Naive thymus-derived CD4-positive, alpha-beta T cell (primary cell): ENCODE results near the gene MBD5. TPM values are rescaled to one million over a fixed set of nuclear protein-coding genes. Genes with fewer than 3 reads are reported as not detected.

Experiments
- ATAC-seq: fragments of 150-1000 bp; cut with Tn5 transposase; 2 replicates; pipeline ENCODE4 v1.10.0; 2021; ENCODE audit warnings: mild to moderate bottlenecking, moderate library complexity
- CTCF ChIA-PET: fragments of 350-600 bp; sonication (Branson Sonifier 250); formaldehyde crosslinking; loops from one replicate; lab custom pipeline; 2021; ENCODE audit warnings: antibody characterized with exemption; lab: Charles Lee
- POLR2A ChIA-PET: fragments of 350-600 bp; sonication (Branson Sonifier 250); formaldehyde crosslinking; loops from one replicate; lab custom pipeline; 2021; ENCODE audit warnings: antibody characterized with exemption, inconsistent platforms; lab: Charles Lee
- DNase-seq, 9 donors: peaks; one replicate each; pipeline versions ENCODE4 v3.0.0 to v3.0.0-alpha.2; 2020 to 2022; ENCODE audit warnings: mixed read lengths in 1 of 9
- H3K27ac ChIP-seq: one replicate; pipeline ENCODE4 v1.7.0; 2013; ENCODE audit warnings: mild to moderate bottlenecking, low read depth, low read length, moderate library complexity
- H3K27me3 ChIP-seq, 2 donors: one replicate each; pipeline ENCODE4 v1.7.0; 2013; ENCODE audit warnings: low read length in 2 of 2, mild to moderate bottlenecking in 2 of 2, moderate library complexity in 2 of 2; ENCODE audit not compliant: control insufficient read depth in 2 of 2, insufficient read depth in 2 of 2
- H3K36me3 ChIP-seq, 3 experiments: 1 replicate in 2 of 3; 2 replicates in 1 of 3; pipeline ENCODE4 v1.7.0; 2013; ENCODE audit warnings: low read length in 3 of 3, mild to moderate bottlenecking in 3 of 3, moderate library complexity in 1 of 3; ENCODE audit not compliant: insufficient read depth in 3 of 3, control insufficient read depth in 2 of 3
- H3K4me1 ChIP-seq, 2 donors: one replicate each; pipeline ENCODE4 v1.7.0; 2013; ENCODE audit warnings: low read length in 2 of 2, mild to moderate bottlenecking in 2 of 2, moderate library complexity in 1 of 2; ENCODE audit not compliant: control insufficient read depth in 2 of 2, insufficient read depth in 2 of 2
- H3K4me3 ChIP-seq: 2 replicates; pipeline ENCODE4 v1.7.0; 2013; ENCODE audit warnings: mild to moderate bottlenecking, low read length
- H3K9me3 ChIP-seq, 3 experiments: 1 replicate in 2 of 3; 2 replicates in 1 of 3; pipeline ENCODE4 v1.7.0; 2013; ENCODE audit warnings: low read length in 3 of 3; ENCODE audit not compliant: control insufficient read depth in 2 of 3
- H3K27ac Mint-ChIP-seq, 9 donors: one replicate each; pipeline ENCODE4 v1.8.0; 2020 to 2022; ENCODE audit warnings: mixed read lengths in 9 of 9, mild to moderate bottlenecking in 8 of 9, moderate library complexity in 5 of 9, inconsistent platforms in 2 of 9
- H3K27me3 Mint-ChIP-seq, 5 donors: one replicate each; pipeline ENCODE4 v1.8.0; 2021 to 2022; ENCODE audit warnings: mixed read lengths in 5 of 5, mild to moderate bottlenecking in 1 of 5
- H3K36me3 Mint-ChIP-seq, 5 donors: one replicate each; pipeline ENCODE4 v1.8.0; 2020 to 2022; ENCODE audit warnings: mixed read lengths in 5 of 5, mild to moderate bottlenecking in 3 of 5, inconsistent platforms in 1 of 5
- H3K4me1 Mint-ChIP-seq, 7 donors: one replicate each; pipeline ENCODE4 v1.8.0; 2020 to 2022; ENCODE audit warnings: mixed read lengths in 7 of 7, mild to moderate bottlenecking in 3 of 7, inconsistent platforms in 1 of 7
- H3K4me3 Mint-ChIP-seq, 10 donors: one replicate each; pipeline ENCODE4 v1.8.0; 2020 to 2022; ENCODE audit warnings: mild to moderate bottlenecking in 10 of 10, mixed read lengths in 10 of 10, moderate library complexity in 6 of 10, inconsistent platforms in 2 of 10
- H3K9me3 Mint-ChIP-seq, 11 donors: one replicate each; pipeline ENCODE4 v1.8.0; 2020 to 2022; ENCODE audit warnings: mixed read lengths in 11 of 11, mild to moderate bottlenecking in 4 of 11, inconsistent platforms in 1 of 11, moderate library complexity in 1 of 11
- intact Hi-C, 2 donors: fragments of 100-400 bp; cut with micrococcal nuclease; formaldehyde crosslinking; loops; one replicate each; pipeline ENCODE4 v1.15.1; 2023
- polyA plus RNA-seq, 2 donors: library from polyadenylated mRNA; unstranded; fragments of 300-500 nt; fragmentation: Illumina TruSeq; gene quantifications; one replicate each; pipeline ENCODE4 v1.2.3, GENCODE V29; 2021
- total RNA-seq, 6 experiments: library from RNA in 5 of 6; stranded (reverse) in 5 of 6; gene quantifications; 1 replicate in 5 of 6; 2 replicates in 1 of 6; pipeline ENCODE4 v1.2.3 and lab custom pipeline; 2021 to 2026

MBD5 gene
- total and polyA plus RNA-seq, 7 experiments from 2014 or later = 14.6 to 76.8 (median 58.6) TPM

GRCh38 chr2:148020111-148021058, 506 bp upstream of the MBD5 start, which contains the start of gene ORC4:
ORC4 (minus strand) TSS chr2:148020737; CDS start chr2:147975958, 44,779 bp downstream.
- Mint-ChIP-seq H3K4me1 (peaks cover 27 to 84% (median 70%) of the 10 kb centered on the region in 7 donors), H3K4me3 (peak within 1 kb of the TSS; percentile 92 to 100 (median 98)), H3K27me3 (no peaks in the 10 kb centered on the region), H3K9me3 (peaks cover 0 to 4% (median 0%) of the 10 kb centered on the region in 11 donors), H3K36me3 (peaks cover 0 to 12% (median 0%) of the 10 kb centered on the region in 5 donors), H3K27ac (peak within 1 kb of the TSS; percentile 89 to 99 (median 97))
- CTCF ChIA-PET = interaction anchor here (0.9 to 1.3 kb wide), 2 partner anchors 30 to 489 kb away, joined by 3 to 4 read pairs; no protein-coding TSS in a partner anchor
- intact Hi-C loops = loop anchor here (1.0 to 10.0 kb wide), 16 partner anchors 30 to 1567 kb away; partner anchors contain the start of genes KIF5C (in 2 of the 2) and MMADHC (in 2 of the 2)
- DNase-seq = peak; percentile 70 to 98 (median 97)
- POLR2A ChIA-PET = interaction anchor here (0.6 to 3.7 kb wide), 12 partner anchors 9 to 626 kb away, joined by 3 to 31 read pairs (median 4); no protein-coding TSS in a partner anchor
- no peaks in the 10 kb centered on the region for H3K27me3 ChIP-seq
- H3K9me3 ChIP-seq = no peaks in the 10 kb centered on the region
- H3K27ac ChIP-seq = peak within 1 kb of the TSS; percentile 91
- peaks cover 0 to 10% (median 0%) of the 10 kb centered on the region in 3 experiments for H3K36me3 ChIP-seq
- peak; percentile 94 for ATAC-seq
- peak within 1 kb of the TSS; percentile 89 for H3K4me3 ChIP-seq
- H3K4me1 ChIP-seq = peaks cover 20 to 36% of the 10 kb centered on the region in 2 donors

DNA sequence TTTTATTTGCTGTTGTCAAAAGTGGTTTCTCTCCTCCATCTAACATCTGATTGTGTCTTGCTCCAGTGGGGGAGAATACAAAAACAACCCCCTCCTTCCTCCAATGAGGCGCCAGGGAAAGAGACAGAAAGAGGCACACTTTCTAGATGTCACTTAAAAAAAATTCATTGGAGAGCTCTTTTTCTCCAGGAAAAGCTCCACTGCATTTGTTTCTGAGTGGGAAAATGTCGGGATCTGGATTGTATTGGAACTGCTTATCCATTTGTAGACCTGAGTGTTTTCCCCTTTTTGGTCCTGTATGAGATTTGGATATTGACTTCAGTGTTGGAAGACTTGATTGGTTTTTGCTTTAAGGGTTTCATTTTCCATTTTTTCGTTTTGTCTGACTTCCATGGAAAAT, 995 bp downstream of the MBD5 start:
- Histone ChIP-seq H3K27ac (peak overlapping the region; percentile 91), H3K27me3 (no peaks in the 10 kb centered on the region), H3K4me3 (peak overlapping the region; percentile 89), H3K36me3 (peaks cover 0 to 10% (median 0%) of the 10 kb centered on the region in 3 experiments), H3K9me3 (no peaks in the 10 kb centered on the region), H3K4me1 (peaks cover 20 to 30% of the 10 kb centered on the region in 2 donors)
- ATAC-seq = no peak
- ChIA-PET POLR2A (interaction anchor here (0.8 to 3.7 kb wide), 7 partner anchors 8 to 1001 kb away, joined by 3 to 31 read pairs (median 4); no protein-coding TSS in a partner anchor), CTCF (interaction anchor here (0.6 to 1.0 kb wide), 3 partner anchors 20 to 498 kb away, joined by 3 to 6 read pairs (median 3); no protein-coding TSS in a partner anchor)
- Mint-ChIP-seq H3K4me1 (peaks cover 26 to 81% (median 66%) of the 10 kb centered on the region in 7 donors), H3K27ac (peak overlapping the region; percentile 89 to 99 (median 97)), H3K9me3 (peaks cover 0 to 4% (median 0%) of the 10 kb centered on the region in 11 donors), H3K36me3 (peaks cover 0 to 6% (median 0%) of the 10 kb centered on the region in 5 donors), H3K4me3 (peak overlapping the region; percentile 92 to 100 (median 98)), H3K27me3 (no peaks in the 10 kb centered on the region)
- no peak for DNase-seq
- intact Hi-C loops = loop anchor here (2.0 to 10.0 kb wide), 5 partner anchors 15 to 727 kb away; no protein-coding TSS in a partner anchor

DNA sequence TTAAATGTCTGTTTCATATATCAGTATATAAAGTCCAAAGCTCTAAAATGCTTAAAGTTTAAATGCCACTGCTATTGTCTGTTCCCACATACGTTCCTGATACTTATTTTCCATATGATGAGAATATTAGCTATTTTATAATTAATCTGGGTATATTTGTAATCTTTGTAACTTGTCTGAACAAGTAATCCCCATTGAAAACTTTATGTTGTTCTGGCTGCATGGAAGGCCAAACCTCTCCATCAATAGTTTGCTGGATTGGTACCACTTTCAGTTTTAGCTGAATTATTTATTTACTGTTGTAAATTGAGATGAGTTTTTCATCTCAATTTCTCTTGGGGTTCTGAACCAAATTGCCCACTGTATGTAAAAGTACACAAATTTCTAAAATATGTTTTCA, 1.5 kb downstream of the MBD5 start:
- Histone ChIP-seq H3K27me3 (no peaks in the 10 kb centered on the region), H3K9me3 (no peaks in the 10 kb centered on the region), H3K27ac (peak overlapping the region; percentile 91), H3K4me1 (peaks cover 20 to 30% of the 10 kb centered on the region in 2 donors), H3K36me3 (peaks cover 0 to 10% (median 0%) of the 10 kb centered on the region in 3 experiments), H3K4me3 (peak overlapping the region; percentile 89)
- peak overlapping the region; percentile 92 to 100 (median 98) for H3K4me3 Mint-ChIP-seq
- H3K27ac Mint-ChIP-seq = peak overlapping the region; percentile 89 to 99 (median 97)
- ATAC-seq (no peak), DNase-seq (no peak)
- POLR2A ChIA-PET = interaction anchor here (0.8 to 3.7 kb wide), 7 partner anchors 7 to 1002 kb away, joined by 3 to 31 read pairs (median 4); no protein-coding TSS in a partner anchor
- peaks cover 0 to 6% (median 0%) of the 10 kb centered on the region in 5 donors for H3K36me3 Mint-ChIP-seq
- H3K27me3 Mint-ChIP-seq = no peaks in the 10 kb centered on the region
- intact Hi-C loops = loop anchor here (2.0 to 10.0 kb wide), 4 partner anchors 14 to 728 kb away; no protein-coding TSS in a partner anchor
- peaks cover 26 to 77% (median 63%) of the 10 kb centered on the region in 7 donors for H3K4me1 Mint-ChIP-seq
- peaks cover 0 to 4% (median 0%) of the 10 kb centered on the region in 11 donors for H3K9me3 Mint-ChIP-seq
- CTCF ChIA-PET = interaction anchor here (0.6 to 1.0 kb wide), 3 partner anchors 484 to 498 kb away, joined by 3 to 4 read pairs (median 3); no protein-coding TSS in a partner anchor

DNA sequence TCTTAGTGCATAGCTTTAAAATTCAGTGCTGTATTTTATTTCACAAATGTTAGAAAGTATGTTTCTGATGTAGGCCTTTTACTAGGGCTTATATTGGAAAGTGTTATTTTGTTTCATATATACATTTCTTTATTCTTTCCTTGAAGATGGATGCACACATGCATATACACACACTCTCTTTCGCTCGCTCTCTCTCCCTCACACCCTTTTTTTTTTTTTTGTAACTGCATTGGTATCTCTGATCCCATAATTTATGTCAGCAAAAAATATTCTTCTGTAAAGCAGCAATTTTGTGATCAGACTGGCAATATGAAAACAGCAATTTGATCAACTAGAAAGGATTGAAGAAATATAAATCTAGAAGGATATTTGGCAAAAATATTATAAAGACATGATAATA, 2.0 kb downstream of the MBD5 start:
- peaks cover 26 to 72% (median 59%) of the 10 kb centered on the region in 7 donors for H3K4me1 Mint-ChIP-seq
- intact Hi-C loops = loop anchor here (2.0 to 10.0 kb wide), 4 partner anchors 14 to 728 kb away; no protein-coding TSS in a partner anchor
- H3K9me3 Mint-ChIP-seq = peaks cover 0 to 4% (median 0%) of the 10 kb centered on the region in 11 donors
- ChIA-PET POLR2A (interaction anchor here (0.8 to 1.1 kb wide), 3 partner anchors 14 to 853 kb away, joined by 3 read pairs; no protein-coding TSS in a partner anchor), CTCF (interaction anchor here (0.6 to 1.0 kb wide), 3 partner anchors 483 to 845 kb away, joined by 3 to 4 read pairs (median 3); no protein-coding TSS in a partner anchor)
- Histone ChIP-seq H3K4me1 (peaks cover 20 to 30% of the 10 kb centered on the region in 2 donors), H3K27me3 (no peaks in the 10 kb centered on the region), H3K36me3 (peaks cover 0 to 10% (median 0%) of the 10 kb centered on the region in 3 experiments), H3K9me3 (no peaks in the 10 kb centered on the region), H3K4me3 (peak overlapping the region; percentile 89), H3K27ac (peak overlapping the region; percentile 91)
- DNase-seq (no peak), ATAC-seq (no peak)
- peak overlapping the region; percentile 83 to 99 (median 97) for H3K4me3 Mint-ChIP-seq
- H3K27ac Mint-ChIP-seq = peak overlapping the region; percentile 52 to 98 (median 89)
- H3K27me3 Mint-ChIP-seq = no peaks in the 10 kb centered on the region
- H3K36me3 Mint-ChIP-seq = peaks cover 0 to 6% (median 0%) of the 10 kb centered on the region in 5 donors

- DNase-seq (peak in 2 of 9 donors; percentile 4 to 9), ATAC-seq (no peak)
- CTCF ChIA-PET = interaction anchor here (0.6 kb wide), 1 partner anchor 1542 kb away, joined by 4 read pairs; no protein-coding TSS in a partner anchor
These were observed 3.0 kb downstream of the MBD5 start for GRCh38 chr2:148023861-148024260.

More at GRCh38 chr2:148023861-148024260, 3.0 kb downstream of the MBD5 start:
- H3K9me3 ChIP-seq = no peaks in the 10 kb centered on the region
- Mint-ChIP-seq H3K4me3 (peak overlapping the region; percentile 77 to 99 (median 84)), H3K27ac (peak overlapping the region; percentile 87 to 98 (median 94)), H3K9me3 (peaks cover 0 to 4% (median 0%) of the 10 kb centered on the region in 11 donors), H3K36me3 (peaks cover 0 to 6% (median 0%) of the 10 kb centered on the region in 5 donors), H3K4me1 (peaks cover 19 to 64% (median 49%) of the 10 kb centered on the region in 7 donors), H3K27me3 (no peaks in the 10 kb centered on the region)
- H3K4me3 ChIP-seq = no peak overlapping the region
- no peaks in the 10 kb centered on the region for H3K27me3 ChIP-seq
- peaks cover 0 to 10% (median 0%) of the 10 kb centered on the region in 3 experiments for H3K36me3 ChIP-seq
- intact Hi-C loops = loop anchor here (2.0 to 10.0 kb wide), 5 partner anchors 13 to 729 kb away; no protein-coding TSS in a partner anchor
- H3K27ac ChIP-seq = peak overlapping the region; percentile 91
- POLR2A ChIA-PET = no interaction called here
- peaks cover 20 to 24% of the 10 kb centered on the region in 2 donors for H3K4me1 ChIP-seq
